ENCODE measurements around the gene EGR1. TPM values are rescaled to one million over a fixed set of nuclear protein-coding genes. Genes with fewer than 3 reads are reported as not detected.

EGR1 gene
- total RNA-seq, 6 donors from 2014 or later: 14.7 to 222 (median 64.2) TPM

DNA sequence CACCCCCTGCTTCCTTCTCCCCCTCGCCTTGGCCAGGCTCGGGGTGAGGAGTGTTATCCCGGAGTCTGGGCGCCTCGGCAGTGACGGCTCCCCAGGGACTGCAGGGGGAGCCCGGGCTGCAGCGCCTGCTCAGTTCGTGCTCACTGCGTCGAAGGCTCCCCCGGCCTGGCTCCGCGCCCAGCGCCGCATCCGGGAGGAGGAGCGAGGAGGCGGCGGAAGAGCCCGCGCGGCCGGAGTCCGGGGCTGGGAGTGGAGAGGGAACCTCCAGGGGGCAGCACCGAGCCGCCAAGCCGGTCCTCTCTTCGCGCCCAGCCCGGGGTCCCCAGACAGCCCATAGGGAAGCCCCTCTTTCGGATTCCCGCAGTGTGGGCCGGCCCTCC lies 1.3 kb upstream of the EGR1 start:
- WGBS, 2 donors: 0% methylated on average over 26 of the region's 34 CpGs; no CpG with 5 or more reads in 1 of the 2 donors

DNA sequence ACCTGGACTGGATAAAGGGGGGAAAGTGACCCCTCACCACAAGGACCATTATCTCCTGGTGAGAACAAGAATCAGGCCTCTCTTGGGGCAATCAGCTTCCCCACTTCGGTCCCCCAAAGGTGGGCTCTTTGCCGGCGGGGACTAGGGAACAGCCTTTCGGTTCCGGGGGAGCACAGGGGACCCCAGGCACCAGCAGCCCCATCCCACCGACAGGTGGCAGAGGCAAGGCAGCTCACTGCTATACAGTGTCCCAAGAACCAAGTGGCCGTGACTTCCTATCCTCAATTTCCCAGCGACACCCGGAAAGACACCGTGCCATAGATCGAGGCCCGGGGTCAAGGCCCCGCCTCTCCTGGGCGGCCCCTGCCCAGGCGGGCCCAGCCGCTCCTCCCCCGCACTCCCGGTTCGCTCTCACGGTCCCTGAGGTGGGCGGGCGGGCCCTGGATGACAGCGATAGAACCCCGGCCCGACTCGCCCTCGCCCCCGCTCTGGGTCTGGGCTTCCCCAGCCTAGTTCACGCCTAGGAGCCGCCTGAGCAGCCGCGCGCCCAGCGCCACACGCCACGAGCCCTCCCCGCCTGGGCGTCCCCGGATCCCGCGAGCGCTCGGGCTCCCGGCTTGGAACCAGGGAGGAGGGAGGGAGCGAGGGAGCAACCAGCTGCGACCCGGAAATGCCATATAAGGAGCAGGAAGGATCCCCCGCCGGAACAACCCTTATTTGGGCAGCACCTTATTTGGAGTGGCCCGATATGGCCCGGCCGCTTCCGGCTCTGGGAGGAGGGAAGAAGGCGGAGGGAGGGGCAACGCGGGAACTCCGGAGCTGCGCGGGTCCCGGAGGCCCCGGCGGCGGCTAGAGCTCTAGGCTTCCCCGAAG lies 655 bp upstream of the EGR1 start:
- peak; percentile 81 to 92 for ATAC-seq (ENCODE audit: low FRiP score in 2 of 2)
- 0% methylated on average over 1 to 30 of the region's 64 CpGs for WGBS, 2 donors

More for the DNA sequence above, 1.3 kb upstream of the EGR1 start:
- peak; percentile 88 to 91 for TF ChIP-seq POLR2AphosphoS5 (IDR thresholded peaks at IDR 0.05)
- TF ChIP-seq, protein P1, sequence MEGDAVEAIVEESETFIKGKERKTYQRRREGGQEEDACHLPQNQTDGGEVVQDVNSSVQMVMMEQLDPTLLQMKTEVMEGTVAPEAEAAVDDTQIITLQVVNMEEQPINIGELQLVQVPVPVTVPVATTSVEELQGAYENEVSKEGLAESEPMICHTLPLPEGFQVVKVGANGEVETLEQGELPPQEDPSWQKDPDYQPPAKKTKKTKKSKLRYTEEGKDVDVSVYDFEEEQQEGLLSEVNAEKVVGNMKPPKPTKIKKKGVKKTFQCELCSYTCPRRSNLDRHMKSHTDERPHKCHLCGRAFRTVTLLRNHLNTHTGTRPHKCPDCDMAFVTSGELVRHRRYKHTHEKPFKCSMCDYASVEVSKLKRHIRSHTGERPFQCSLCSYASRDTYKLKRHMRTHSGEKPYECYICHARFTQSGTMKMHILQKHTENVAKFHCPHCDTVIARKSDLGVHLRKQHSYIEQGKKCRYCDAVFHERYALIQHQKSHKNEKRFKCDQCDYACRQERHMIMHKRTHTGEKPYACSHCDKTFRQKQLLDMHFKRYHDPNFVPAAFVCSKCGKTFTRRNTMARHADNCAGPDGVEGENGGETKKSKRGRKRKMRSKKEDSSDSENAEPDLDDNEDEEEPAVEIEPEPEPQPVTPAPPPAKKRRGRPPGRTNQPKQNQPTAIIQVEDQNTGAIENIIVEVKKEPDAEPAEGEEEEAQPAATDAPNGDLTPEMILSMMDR (IDR thresholded peaks at IDR 0.05): peak; percentile 95 to 98 (median 96)
- TF ChIP-seq EP300 (IDR thresholded peaks at IDR 0.05): no peak
- TF ChIP-seq POLR2A (IDR thresholded peaks at IDR 0.05): peak in 1 of 4 donors; percentile 86
- Histone ChIP-seq H3K36me3 (peaks cover 0 to 17% (median 8%) of the 10 kb centered on the region in 4 donors), H3K27ac (peak overlapping the region; percentile 96 to 99 (median 96)), H3K9me3 (no peaks in the 10 kb centered on the region), H3K4me3 (peak overlapping the region; percentile 77 to 81 (median 78)), H3K4me1 (peaks cover 26 to 40% (median 34%) of the 10 kb centered on the region in 4 donors), H3K27me3 (no peaks in the 10 kb centered on the region)
- peak; percentile 76 to 93 for ATAC-seq (ENCODE audit: low FRiP score in 2 of 2)
- peak; percentile 95 to 100 for DNase-seq

DNA sequence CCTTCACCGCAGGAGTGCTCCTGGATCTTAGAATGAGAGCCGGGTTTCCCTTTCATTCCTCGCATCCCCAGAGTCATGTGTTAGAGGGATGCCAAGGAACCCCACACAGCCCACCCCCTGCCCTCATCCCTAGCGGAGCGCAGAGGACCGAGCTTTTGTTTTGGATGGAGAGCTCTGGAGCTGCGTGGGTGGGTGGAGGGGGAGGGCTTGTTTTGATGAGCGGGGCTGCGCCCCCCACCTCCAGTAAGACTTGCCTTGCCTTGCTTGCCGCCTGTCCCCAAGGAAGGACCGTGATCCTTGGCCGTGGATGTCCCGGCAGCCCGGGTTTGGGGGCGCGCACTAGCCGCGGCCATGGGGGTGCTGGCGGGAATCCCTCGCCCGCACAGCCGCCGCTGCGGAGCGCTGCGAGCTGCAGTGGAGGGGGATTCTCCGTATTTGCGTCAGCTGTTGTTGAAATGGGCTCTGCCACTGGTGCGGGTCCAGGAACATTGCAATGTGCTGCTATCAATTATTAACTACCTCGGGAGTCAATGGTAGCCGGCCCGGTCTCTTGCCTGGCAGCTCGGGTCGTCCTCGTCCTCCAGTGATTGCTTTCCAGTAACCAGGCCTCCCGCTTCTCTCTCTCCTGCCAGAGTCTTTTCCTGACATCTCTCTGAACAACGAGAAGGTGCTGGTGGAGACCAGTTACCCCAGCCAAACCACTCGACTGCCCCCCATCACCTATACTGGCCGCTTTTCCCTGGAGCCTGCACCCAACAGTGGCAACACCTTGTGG lies 1.0 kb downstream of the EGR1 start:
- Histone ChIP-seq H3K9me3 (no peaks in the 10 kb centered on the region), H3K4me1 (peaks cover 26 to 40% (median 34%) of the 10 kb centered on the region in 4 donors), H3K27me3 (no peaks in the 10 kb centered on the region), H3K27ac (peak overlapping the region in 2 of 4 donors; percentile 96 to 99), H3K36me3 (peaks cover 0 to 17% (median 8%) of the 10 kb centered on the region in 4 donors), H3K4me3 (peak overlapping the region; percentile 77 to 81 (median 78))
- DNase-seq: peak; percentile 48 to 88
- no peak for ATAC-seq (ENCODE audit: low FRiP score in 2 of 2)
- WGBS, 2 donors: 22 to 32% methylated on average over 12 to 38 of the region's 39 CpGs
- TF ChIP-seq, protein P1 (IDR thresholded peaks at IDR 0.05): no peak
- TF ChIP-seq POLR2AphosphoS5 (IDR thresholded peaks at IDR 0.05) (no peak), EP300 (IDR thresholded peaks at IDR 0.05) (no peak), POLR2A (IDR thresholded peaks at IDR 0.05) (no peak)

More for the DNA sequence above, 655 bp upstream of the EGR1 start:
- peaks cover 0 to 17% (median 8%) of the 10 kb centered on the region in 4 donors for H3K36me3 ChIP-seq
- DNase-seq: peak; percentile 95 to 97
- no peaks in the 10 kb centered on the region for H3K9me3 ChIP-seq
- peak overlapping the region; percentile 96 to 99 (median 96) for H3K27ac ChIP-seq
- H3K27me3 ChIP-seq: no peaks in the 10 kb centered on the region
- TF ChIP-seq EP300 (IDR thresholded peaks at IDR 0.05): no peak
- TF ChIP-seq, protein P1 (IDR thresholded peaks at IDR 0.05): peak in 5 of 6 experiments; percentile 43 to 68 (median 61)
- TF ChIP-seq POLR2A (IDR thresholded peaks at IDR 0.05): peak in 2 of 4 donors; percentile 3 to 49
- TF ChIP-seq POLR2AphosphoS5 (IDR thresholded peaks at IDR 0.05): peak; percentile 62 to 74
- peaks cover 26 to 40% (median 34%) of the 10 kb centered on the region in 4 donors for H3K4me1 ChIP-seq
- H3K4me3 ChIP-seq: peak overlapping the region; percentile 77 to 81 (median 78)

DNA sequence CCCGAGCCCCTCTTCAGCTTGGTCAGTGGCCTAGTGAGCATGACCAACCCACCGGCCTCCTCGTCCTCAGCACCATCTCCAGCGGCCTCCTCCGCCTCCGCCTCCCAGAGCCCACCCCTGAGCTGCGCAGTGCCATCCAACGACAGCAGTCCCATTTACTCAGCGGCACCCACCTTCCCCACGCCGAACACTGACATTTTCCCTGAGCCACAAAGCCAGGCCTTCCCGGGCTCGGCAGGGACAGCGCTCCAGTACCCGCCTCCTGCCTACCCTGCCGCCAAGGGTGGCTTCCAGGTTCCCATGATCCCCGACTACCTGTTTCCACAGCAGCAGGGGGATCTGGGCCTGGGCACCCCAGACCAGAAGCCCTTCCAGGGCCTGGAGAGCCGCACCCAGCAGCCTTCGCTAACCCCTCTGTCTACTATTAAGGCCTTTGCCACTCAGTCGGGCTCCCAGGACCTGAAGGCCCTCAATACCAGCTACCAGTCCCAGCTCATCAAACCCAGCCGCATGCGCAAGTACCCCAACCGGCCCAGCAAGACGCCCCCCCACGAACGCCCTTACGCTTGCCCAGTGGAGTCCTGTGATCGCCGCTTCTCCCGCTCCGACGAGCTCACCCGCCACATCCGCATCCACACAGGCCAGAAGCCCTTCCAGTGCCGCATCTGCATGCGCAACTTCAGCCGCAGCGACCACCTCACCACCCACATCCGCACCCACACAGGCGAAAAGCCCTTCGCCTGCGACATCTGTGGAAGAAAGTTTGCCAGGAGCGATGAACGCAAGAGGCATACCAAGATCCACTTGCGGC lies 1.8 kb downstream of the EGR1 start:
- Histone ChIP-seq H3K36me3 (peaks cover 0 to 17% (median 8%) of the 10 kb centered on the region in 4 donors), H3K4me1 (peaks cover 26 to 40% (median 34%) of the 10 kb centered on the region in 4 donors), H3K27me3 (no peaks in the 10 kb centered on the region), H3K4me3 (peak overlapping the region; percentile 77 to 81 (median 78)), H3K9me3 (no peaks in the 10 kb centered on the region), H3K27ac (peak overlapping the region in 1 of 4 donors; percentile 96)
- DNase-seq (peak in 1 of 2 donors; percentile 90), ATAC-seq (ENCODE audit: low FRiP score in 2 of 2) (no peak)
- 96 to 97% methylated on average over 40 to 44 of the region's 45 CpGs for WGBS, 2 donors
- TF ChIP-seq POLR2A (IDR thresholded peaks at IDR 0.05) (no peak), EP300 (IDR thresholded peaks at IDR 0.05) (no peak), POLR2AphosphoS5 (IDR thresholded peaks at IDR 0.05) (no peak)
- TF ChIP-seq, protein P1 (IDR thresholded peaks at IDR 0.05): no peak
